GM18502 (cell line): ENCODE results near the gene TOP2B.

ENCODE experiments used
- ATAC-seq: cut with Tn5 transposase; IDR thresholded peaks from one replicate; pipeline ENCODE4 v1.9.1; 2021; ENCODE audit warnings: mild to moderate bottlenecking; ENCODE audit not compliant: unreplicated experiment, poor library complexity

The TOP2B gene

DNA sequence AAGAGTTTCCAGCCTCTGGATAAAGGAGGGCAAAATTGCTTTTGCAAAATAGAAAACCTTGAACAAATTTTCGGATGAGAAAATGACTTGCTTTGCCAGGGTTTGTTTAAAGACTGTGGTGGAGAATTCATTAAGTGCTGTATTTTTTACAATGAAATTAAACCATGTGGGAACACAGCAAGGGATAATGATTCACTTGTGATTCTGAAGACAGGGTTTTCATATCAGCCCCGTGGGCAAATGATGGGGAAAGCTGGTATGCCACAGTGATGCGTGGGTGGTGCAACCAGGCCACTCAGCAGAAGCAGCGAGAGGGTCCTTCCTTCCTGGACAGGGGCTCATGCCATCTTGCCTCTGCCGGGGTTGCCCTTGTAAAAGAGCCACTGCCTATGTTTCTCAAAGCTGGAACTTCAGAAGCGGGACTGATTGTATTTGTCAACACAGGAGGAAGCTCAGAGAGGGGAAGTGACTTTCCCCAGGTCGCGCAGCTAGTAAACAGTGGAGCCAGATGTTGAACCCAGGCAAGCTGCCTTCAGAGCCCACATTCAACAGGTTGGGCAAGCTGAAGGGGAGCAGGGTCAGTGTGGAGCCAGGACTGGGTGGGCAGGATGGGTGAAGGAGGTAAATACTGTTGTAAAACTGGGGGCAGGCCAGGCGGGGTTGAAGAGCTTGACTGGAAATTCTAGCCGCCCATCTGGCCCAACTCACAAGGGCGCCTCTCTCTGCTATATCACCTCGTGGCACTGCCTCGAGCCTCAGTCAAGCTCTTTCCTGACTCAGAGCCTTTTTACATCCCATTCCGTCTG is 79.1 kb downstream of the TOP2B start:
- no peak for ATAC-seq

DNA sequence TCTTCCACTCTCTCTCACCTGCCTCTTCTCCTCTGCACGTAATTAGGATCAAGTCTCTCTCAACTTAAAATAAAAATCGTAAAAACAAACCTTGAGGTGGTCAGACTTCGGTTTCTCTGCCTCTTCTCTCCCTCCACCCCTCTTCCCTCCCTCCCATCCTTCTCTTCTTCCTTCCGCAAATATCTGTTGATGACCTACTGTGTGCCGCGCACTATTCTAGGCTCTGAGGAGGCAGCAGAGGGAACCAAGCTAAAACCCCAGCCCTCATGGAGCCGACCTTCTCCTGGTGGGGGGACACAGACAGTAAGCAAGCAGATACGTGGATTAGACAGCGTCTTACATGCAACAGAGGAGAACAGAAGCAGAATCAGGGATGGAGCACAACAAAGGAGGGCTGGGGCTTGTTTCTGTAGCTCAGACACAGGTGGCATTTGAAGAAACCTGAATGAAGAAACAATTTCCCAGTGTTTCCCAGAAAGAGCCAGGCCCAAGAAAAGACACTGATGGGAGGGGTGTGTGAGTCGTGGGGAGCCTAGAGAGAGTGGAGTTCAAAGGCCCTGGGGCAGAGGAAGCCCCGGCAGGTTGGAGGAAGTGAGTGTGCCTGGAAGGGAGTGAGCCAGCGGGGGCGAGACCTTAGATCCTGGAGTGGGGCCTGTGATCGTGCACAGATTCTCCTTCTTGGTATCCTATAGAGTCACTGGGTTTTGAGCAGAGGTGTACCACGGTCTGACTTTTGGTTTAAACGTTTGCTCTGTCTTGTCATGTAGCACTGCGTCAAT is 80.5 kb downstream of the TOP2B start:
- ATAC-seq: no peak

DNA sequence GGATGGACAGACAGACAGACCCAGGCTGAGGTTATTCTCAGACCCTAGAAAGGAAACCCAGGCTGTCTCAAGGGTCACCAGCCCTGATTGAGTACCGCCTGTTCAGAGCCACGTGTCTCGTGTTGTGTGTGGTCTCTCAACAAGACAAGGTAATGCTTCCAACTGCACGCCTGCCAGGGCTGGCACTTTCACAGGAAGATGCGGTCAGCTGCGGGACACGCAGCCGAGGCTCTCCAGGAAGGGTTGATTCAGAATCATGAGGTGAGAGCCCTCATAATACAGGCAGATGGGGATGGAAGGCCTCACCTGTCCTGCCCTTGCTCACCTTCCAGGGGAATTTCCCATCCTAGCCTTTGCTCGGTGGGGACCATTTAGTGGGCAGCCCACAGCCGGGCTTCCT is 81.4 kb downstream of the TOP2B start:
- ATAC-seq: no peak

DNA sequence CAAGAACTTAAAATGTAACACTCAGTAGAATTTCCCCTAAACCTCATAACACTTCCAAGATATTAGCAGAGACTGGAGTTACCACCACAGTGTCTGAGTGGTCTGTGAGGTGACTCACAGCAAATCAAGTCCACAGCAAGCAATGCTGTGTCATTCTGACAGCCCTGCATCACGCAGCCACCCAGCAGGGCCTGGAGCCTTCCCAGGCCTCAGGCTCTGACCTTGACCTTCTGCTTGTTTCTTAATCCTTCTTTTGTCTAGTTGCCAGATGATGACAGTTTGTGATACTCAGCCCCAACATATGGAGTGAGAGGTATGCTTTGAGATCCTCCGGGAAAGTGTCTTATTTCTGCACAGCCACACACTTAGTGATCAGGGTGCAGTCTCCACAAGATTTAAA is 82.5 kb downstream of the TOP2B start:
- ATAC-seq: no peak

DNA sequence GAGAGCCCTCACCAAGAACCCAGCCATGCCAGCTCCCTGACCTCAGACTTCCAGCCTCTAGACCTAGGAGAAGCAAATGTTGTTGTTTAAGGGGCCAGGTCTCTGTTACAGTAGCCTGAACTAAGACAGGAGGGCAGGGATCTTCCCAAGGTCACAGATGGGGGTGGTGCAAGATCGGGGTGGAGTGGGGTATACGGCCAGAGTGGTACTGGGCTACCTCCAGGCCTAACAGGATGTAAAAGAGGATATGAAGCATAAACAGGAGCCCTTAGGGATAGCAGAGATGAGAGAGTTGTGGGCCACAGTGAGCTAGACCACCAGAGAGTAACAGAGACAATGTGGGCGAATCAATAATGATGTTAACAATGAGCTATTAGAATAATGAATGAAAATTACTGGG is 82.9 kb downstream of the TOP2B start:
- no peak for ATAC-seq

DNA sequence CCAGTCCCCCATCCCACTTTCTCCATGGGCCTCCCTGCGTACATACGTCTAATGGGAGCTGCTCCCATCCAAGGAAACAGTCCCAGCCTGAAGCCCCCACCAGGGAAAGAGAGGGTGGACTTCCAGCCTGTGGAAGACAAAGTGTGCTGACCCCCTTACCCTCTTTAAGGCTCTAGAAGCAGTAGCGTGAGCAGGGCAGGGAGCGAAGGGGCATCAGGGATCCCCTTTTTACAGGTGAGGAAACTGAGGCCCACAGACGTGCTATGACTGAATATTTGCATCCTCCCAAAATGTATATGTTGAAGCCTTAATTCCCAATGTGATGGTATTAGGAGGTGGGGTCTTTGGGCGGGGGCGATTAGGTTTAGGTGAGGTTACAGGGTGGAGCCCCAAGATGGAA is 83.4 kb downstream of the TOP2B start:
- ATAC-seq: no peak

DNA sequence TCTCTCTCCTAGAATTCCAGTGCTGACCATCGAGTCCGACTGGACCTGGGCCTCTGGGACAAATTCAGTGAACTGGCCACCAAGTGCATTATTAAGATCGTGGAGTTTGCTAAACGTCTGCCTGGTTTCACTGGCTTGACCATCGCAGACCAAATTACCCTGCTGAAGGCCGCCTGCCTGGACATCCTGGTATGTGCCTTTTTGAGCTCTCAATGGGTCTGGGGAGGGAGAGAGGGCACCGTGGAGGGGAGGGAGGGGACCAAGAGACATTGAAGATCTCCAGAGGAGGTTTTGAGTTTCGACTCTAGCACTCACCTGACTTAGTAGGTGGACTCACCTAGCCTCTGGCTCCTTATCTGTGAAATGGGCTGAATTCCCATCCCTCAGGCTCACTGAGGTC is 84.2 kb downstream of the TOP2B start:
- no peak for ATAC-seq

DNA sequence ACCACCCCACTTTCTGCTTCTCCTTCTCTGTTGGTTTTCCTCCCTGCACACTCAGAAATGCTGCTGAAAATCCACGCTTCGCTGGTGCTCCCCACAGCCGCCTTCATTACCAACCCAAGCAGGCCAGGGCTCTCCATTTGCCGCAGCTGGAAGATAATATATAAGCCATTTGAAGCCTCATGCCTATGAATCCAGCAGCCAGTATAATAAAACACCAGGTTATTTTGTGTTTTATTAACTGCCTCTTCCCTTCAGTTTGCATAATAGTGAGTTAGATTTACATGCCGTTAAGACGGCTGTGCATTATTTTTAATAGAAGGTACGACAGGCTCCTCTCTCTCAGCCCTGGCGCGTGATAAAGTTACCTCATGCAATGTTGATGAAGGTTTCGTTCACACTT is 86.6 kb downstream of the TOP2B start:
- ATAC-seq: no peak

DNA sequence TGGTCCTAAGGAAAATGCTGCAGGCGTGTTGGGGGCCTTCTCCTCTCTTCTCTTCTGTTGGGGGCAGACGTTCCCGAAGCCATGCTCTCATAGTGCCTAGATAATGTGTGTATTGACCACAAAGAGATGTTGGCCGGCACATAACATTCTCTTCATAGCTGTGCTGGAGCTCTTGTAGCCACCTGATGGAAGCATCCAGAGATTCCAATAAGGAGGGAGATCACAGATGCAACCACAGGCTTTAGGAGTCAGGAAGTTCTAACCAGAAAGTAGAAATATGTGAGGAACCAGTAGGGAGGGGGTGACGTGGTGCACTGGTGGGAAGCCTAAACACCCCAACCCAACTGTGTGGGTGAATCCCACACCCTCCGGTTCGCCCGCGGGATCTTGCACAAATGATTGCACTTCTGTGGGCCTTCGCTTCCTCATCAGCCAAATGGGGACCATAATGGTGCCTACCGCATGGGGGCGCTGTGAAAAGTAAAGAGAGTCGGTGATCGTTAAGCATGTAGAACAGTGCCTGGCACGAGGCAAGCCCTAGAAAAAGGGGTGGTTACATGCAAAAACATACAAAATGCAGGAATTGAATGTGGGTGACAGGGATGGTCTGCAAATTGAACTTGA is 87.8 kb downstream of the TOP2B start:
- no peak for ATAC-seq

DNA sequence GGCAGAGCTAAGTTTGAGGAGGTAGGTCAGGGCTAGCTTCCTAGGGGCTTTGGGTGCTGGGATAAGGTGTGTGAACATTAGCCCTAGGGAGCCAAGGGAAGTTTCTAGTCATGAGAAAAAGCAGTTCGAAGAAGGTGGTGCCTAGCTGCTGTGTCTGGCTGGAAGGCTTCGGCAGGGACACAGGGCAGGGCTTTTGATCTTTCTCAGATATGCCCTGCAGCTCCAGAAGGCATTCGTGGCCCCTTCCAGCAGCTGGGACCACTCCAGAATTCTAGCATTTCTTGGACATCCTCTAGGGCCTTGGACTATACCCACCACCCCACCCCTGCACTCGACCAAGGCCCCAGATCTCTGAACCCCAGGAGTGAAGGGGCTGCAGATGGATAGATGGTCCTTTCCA is 88.6 kb downstream of the TOP2B start:
- no peak for ATAC-seq

DNA sequence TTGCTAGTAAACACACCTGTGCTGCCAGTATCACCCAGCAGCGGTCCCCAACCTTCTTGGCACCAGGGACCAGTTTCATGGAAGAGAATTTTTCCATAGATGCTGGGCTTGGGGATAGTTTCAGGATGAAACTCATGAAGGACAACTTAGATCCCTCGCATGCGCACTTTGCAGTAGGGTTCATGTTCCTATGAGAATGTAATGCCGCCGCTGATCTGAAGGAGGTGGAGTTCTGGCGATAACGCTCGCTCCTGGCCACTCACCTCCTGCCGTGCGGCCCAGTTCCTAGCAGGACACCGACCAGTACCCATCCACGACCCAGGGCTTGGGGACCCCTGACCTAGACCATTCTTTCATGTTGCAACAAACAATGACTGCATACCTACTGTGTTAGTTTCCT is 89.7 kb downstream of the TOP2B start:
- no peak for ATAC-seq

DNA sequence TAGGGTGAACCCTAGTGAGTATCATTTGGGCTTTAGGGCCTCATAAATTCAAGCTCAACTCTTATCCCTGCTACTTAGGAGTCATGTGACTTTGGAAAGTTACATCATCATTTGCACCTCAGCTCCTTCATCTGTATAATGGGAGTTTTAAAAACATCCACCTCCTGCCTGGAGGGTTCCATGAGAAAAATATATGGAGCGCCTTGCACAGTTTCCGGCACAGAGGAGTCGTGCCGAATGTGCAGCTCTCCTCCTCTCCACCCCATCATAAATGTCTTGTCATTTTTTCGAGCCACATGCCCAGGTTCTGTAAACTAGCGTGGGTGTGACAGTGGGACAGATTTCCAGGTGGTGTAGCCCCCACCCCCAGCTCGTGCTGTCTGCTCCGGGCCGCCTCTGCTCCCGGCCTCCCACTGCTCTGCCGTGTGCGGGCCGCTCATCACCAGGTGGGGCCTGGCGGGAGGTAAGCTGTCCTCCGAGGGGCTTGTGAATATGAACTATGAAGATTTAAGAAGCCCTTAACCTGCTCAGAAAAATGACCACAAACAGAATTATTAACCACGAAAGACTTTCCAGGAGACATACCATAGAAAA is 90.4 kb downstream of the TOP2B start:
- ATAC-seq: no peak

DNA sequence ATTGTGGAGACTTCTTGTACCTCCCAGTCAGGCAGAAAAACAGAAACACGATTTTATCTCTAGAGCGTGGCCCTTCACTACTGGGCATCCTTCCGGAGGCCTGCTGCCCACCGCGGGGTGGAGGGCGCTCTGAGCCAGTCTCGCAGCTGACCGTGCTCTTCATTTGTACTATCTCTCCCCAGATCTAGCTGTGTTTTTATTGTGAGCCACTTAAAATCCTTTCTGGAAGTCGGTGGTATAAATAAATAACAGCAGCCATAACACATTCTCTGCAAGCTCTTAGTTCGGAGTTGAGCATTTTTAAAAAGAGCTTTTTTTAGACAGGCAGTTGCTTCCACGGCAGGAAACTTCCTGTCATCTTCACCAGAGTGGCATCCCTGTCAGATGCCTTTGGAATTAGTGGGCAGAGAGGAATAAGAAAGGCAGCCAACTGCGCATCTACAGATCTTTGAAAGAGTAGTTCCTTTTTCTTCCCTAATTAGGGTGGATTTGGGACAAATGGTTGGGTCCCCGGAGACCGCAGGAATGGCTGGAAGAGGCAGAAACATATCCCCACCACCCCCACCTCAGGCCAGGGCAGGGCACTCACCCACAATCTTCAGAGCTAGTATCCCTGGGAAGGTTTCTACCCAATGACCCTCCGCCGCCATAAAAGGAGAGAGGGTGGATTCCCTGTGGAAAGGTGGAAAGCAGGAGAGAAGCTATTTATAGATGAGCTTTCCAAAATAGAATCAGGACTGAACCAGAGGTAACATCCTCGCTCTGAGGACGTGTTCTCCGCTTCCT is 91.1 kb downstream of the TOP2B start:
- no peak for ATAC-seq

DNA sequence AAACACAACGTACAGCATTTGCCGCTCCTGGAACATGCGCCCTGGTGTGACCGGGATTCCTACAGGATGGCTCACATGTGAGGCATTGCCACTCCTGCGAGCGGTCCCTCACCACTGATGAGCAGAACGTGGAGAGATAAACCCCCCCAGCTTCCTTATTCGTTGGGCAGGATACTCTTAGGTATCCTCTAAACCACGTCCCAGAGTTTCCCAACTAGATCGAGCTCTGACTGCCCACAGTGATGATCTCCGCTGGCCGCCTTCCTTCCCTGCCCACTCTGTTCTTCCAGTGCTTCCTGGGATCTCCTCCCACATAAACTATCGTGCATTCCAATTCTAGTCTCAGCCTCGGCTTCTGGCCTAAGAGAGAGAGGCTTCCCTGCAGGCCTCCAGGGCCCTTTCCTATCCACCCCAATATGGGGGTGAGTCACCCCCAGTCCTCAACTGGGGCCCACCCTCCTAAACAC is 91.8 kb downstream of the TOP2B start:
- ATAC-seq: no peak

DNA sequence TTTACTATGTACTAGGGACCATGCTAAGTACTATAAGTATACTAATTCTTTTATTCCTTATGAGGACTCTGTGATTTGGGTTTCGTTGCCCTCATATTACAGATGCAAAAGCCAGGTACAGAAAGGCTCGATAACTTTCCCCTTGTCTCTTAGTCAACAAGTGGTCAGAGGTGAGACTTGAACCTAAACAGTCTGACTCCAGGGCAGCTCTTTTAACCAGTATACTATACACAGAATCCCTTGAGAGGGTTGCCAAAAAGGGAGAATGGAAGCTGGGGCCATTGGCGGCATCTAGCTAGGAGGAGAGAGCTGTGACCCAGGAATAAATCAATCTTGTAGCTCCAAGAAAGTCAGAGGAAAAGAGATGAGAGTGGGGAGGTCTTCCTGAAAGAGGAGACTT is 92.4 kb downstream of the TOP2B start:
- ATAC-seq: no peak

DNA sequence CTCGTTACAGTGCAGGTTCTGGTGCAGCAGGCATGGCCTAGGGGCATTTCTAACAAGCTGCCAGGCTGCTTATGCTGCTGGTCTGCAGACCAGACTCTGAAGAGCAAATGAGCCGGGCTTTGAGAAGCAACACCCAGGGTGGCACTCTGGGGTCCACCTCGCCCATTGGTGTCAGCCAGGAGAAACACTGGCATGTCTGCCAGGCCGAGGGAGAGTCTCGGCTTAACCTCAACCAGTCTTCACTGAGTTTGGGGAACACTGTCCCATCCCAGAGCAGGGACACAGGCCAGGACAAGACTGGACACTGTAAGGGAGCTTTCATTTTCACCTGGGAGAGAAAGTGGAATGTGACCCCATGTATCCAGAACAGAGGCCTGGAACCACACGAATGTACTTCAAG is 93.4 kb downstream of the TOP2B start:
- ATAC-seq: no peak

DNA sequence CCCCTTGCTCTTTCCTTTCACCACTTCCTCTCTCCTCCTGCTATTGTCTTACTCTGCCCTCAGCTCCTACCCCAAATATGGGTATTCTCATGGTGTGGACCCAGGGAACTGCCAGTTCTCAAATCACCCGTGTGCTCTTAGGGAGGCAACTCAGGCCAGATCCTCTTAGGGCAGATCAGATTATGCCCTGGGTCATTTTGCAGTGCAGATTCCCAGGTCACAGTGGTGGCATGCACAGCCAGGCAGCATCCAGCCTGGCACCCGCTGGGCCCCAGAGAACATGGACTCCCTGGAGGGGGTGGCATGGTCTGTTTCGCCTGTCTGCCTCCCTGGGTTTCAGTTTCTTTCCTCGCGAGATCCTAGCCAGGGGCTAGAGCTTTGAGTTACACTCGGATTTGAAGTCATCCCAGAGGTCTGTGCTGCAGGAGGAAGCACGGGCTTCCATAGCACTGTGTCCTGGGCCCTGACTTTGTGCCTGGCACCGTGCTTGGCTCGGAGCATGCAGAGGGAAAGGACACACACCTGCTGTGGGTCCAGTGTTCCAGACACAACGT is 96.1 kb downstream of the TOP2B start:
- ATAC-seq: no peak

DNA sequence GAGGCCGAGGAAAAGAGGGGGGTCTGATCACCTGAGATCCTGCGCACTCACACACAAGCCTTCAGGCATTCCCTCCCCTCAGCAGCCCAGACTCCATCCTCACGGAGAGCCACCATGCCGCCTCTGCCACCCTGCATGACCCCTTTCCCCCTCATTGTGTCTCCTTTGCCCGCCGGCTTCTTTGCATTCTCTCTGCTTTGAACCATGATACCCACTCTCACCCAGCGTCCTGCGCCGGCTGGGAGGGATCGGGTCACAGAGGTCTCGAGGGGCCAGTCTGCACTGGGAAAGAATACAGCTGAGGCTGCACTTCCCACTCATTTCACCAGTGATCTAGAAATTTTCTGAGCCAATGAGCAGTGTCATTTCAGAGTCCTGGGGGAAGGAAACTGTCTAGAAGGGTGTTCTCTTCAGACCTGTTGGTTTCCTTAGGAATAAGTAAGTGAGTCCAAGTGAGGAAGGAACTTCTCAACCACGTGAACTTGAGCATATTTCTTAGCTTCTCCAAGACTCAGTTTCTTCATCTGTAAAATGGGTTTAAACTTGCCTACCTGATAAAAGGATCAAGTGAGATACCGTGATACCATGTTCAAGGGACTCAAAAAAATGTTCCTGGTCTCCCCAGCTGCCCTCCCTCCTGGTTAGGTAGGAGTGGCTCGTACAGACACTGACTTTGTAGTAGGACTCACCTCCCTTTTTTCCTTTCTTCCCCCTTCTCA is 96.7 kb downstream of the TOP2B start:
- ATAC-seq: no peak

DNA sequence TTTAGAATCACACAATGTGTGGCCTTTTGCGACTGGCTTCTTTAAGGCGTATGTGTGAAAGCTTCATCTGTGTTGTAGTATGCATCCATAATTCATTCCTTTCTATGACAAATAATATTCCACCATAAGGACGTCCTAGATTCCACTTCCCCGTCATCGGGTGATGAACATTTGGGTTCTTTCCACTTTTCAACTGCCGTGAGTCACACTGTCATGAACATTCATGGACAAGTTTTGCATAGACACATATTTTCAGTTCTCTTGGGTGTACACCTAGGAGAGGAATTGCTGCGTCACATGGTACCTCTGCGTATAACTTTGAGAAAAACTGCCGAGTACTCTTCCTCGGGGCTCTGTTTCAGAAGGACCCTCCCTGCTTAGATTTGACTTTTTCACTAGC is 97.3 kb downstream of the TOP2B start:
- ATAC-seq: no peak
